K562 (cell line): ENCODE data around the gene MYO1E. TPM values are rescaled to one million over a fixed set of nuclear protein-coding genes. Genes with fewer than 3 reads are reported as not detected.

ENCODE experiments used
- ATAC-seq: fragments of 200-7000 bp; cut with Tn5 transposase; 3 replicates; pipeline ENCODE4 v1.9.1; 2020; ENCODE audit warnings: moderate library complexity
- BruUV-seq: library from RNA; stranded (reverse); fragments of 400-500 nt; replicated peaks from 2 replicates; lab custom pipeline; 2021; lab: Mats Ljungman, UMichigan
- CTCF ChIA-PET: fragments of 300-600 bp; formaldehyde crosslinking; extraction: SDS; loops from one replicate; lab custom pipeline; 2021; ENCODE audit warnings: low intra/inter-chr PET ratio; lab: Yijun Ruan, JAX
- POLR2A ChIA-PET: fragments of 300-600, 350-650 bp; sonication (Branson Sonifier 250); formaldehyde crosslinking; extraction: SDS; loops from one replicate; lab custom pipeline; 2021; ENCODE audit warnings: antibody characterized with exemption, inconsistent platforms; lab: Yijun Ruan, JAX
- DNase-seq, 4 experiments: peaks; one replicate each; pipeline versions ENCODE4 v3.0.0 to v3.0.0-alpha.2; 2011 to 2018; ENCODE audit warnings: low spot score in 3 of 4, mixed read lengths in 3 of 4; ENCODE audit errors: extremely low read depth in 1 of 4
- FAIRE-seq: peaks from 2 replicates; lab custom pipeline; 2011; peaks lifted over from hg19 to GRCh38; lab: Jason Lieb, UNC
- H2AFZ ChIP-seq: 2 replicates; pipeline ENCODE4 v1.6.0; 2011; ENCODE audit warnings: low read depth, low read length, control low read depth, inconsistent platforms
- H3K27ac ChIP-seq: fragments of 200-600 bp; 3 replicates; pipeline ENCODE4 v1.8.0; 2011; ENCODE audit warnings: low read depth, mild to moderate bottlenecking, control low read depth, inconsistent platforms, low read length, moderate library complexity, mixed read lengths; ENCODE audit errors: extremely low read depth
- H3K27me3 ChIP-seq, 2 experiments: fragments of 300-600 bp in 1 of 2; 2 replicates in 1 of 2; 3 replicates in 1 of 2; pipeline versions ENCODE4 v1.6.0 to v1.8.0; 2011; ENCODE audit warnings: inconsistent platforms in 2 of 2, low read length in 2 of 2, mild to moderate bottlenecking in 1 of 2, mixed read lengths in 1 of 2, moderate library complexity in 1 of 2; ENCODE audit not compliant: control insufficient read depth in 2 of 2, insufficient read depth in 2 of 2
- H3K36me3 ChIP-seq: fragments of 300-600 bp; 3 replicates; pipeline ENCODE4 v1.8.0; 2011; ENCODE audit warnings: mild to moderate bottlenecking, low read length, inconsistent platforms; ENCODE audit not compliant: control insufficient read depth, insufficient read depth
- H3K4me1 ChIP-seq, 2 experiments: fragments of 200-600 bp in 1 of 2; replicated peaks in 1 of 2; 2 replicates in 1 of 2; 3 replicates in 1 of 2; pipeline versions ENCODE4 v1.5.1 to v1.8.0; 2011; ENCODE audit warnings: inconsistent platforms in 2 of 2, low read length in 2 of 2, mild to moderate bottlenecking in 1 of 2, mixed read lengths in 1 of 2, moderate library complexity in 1 of 2; ENCODE audit not compliant: control insufficient read depth in 2 of 2, insufficient read depth in 2 of 2
- H3K4me2 ChIP-seq: 2 replicates; pipeline ENCODE4 v1.6.1; 2011; ENCODE audit warnings: low read length, control low read depth, inconsistent platforms, mixed read lengths; ENCODE audit not compliant: insufficient read depth
- H3K4me3 ChIP-seq: fragments of 200-600 bp; sonication (generic), shearing (Covaris generic); 2 replicates; pipeline ENCODE4 v1.5.1; 2016; ENCODE audit warnings: control low read depth, inconsistent platforms
- H3K79me2 ChIP-seq: fragments of 200-600 bp; 3 replicates; pipeline ENCODE4 v1.8.0; 2011; ENCODE audit warnings: low read length, inconsistent platforms; ENCODE audit not compliant: control insufficient read depth, insufficient read depth
- H3K9ac ChIP-seq, 2 experiments: 2 replicates each; pipeline versions ENCODE4 v1.6.0 to v1.6.1; 2011; ENCODE audit warnings: low read depth in 2 of 2, low read length in 2 of 2, control low read depth in 1 of 2, inconsistent platforms in 1 of 2, mild to moderate bottlenecking in 1 of 2, mixed read lengths in 1 of 2; ENCODE audit not compliant: insufficient read depth in 1 of 2
- H3K9me1 ChIP-seq: one replicate; pipeline ENCODE4 v1.6.0; 2011; ENCODE audit warnings: inconsistent platforms, mild to moderate bottlenecking, low read length, moderate library complexity; ENCODE audit not compliant: control insufficient read depth, insufficient read depth
- H3K9me3 ChIP-seq: replicated peaks from 2 replicates; pipeline ENCODE4 v1.5.1; 2011; ENCODE audit warnings: low read depth, low read length, inconsistent platforms; ENCODE audit not compliant: control insufficient read depth, insufficient read depth
- H4K20me1 ChIP-seq: replicated peaks from 2 replicates; pipeline ENCODE4 v1.6.1; 2011; ENCODE audit warnings: low read length, inconsistent platforms, mixed read lengths; ENCODE audit not compliant: control insufficient read depth, insufficient read depth
- CEBPB ChIP-seq: fragments of 450-650 bp; IDR thresholded peaks from 2 replicates; pipeline ENCODE4 v1.6.1; 2016; ENCODE audit warnings: missing genetic modification characterization, missing compliant biosample characterization
- ELF4 ChIP-seq: fragments of 450-650 bp; formaldehyde crosslinking; IDR thresholded peaks from 2 replicates; pipeline ENCODE4 v1.4.0; 2022; ENCODE audit warnings: missing genetic modification characterization
- ETV5 ChIP-seq: sonication (generic); formaldehyde crosslinking; IDR thresholded peaks from 2 replicates; pipeline ENCODE4 v1.4.0; 2020; ENCODE audit warnings: low read depth, mild to moderate bottlenecking, missing genetic modification reagents
- HNRNPH1 ChIP-seq: fragments of 200-400 bp; formaldehyde crosslinking; optimal IDR thresholded peaks from 2 replicates; pipeline ENCODE3; 2017; ENCODE audit warnings: low read depth, mild to moderate bottlenecking, low read length, moderate library complexity
- MTA3 ChIP-seq: fragments of 450-650 bp; formaldehyde crosslinking; IDR thresholded peaks from 2 replicates; pipeline ENCODE4 v1.6.1; 2017; ENCODE audit warnings: mild to moderate bottlenecking, borderline replicate concordance
- NR2C2 ChIP-seq, 2 experiments: fragments of 200-800 bp in 1 of 2; sonication (Bioruptor generic) in 1 of 2; sonication (generic) in 1 of 2; formaldehyde crosslinking in 1 of 2; IDR thresholded peaks; 2 replicates each; pipeline versions ENCODE4 v1.6.1 to v1.8.0; 2016 to 2022; ENCODE audit warnings: mild to moderate bottlenecking in 1 of 2, missing compliant biosample characterization in 1 of 2, missing genetic modification characterization in 1 of 2, missing genetic modification reagents in 1 of 2
- RAD21 ChIP-seq, 2 experiments: fragments of 250-450 bp in 1 of 2; fragments of 450-650 bp in 1 of 2; sonication (Bioruptor Pico) in 1 of 2; formaldehyde crosslinking in 1 of 2; IDR thresholded peaks in 1 of 2; conservative IDR thresholded peaks in 1 of 2; 2 replicates each; pipeline versions ENCODE4 v1.4.0 to v1.8.0; 2020 to 2022; ENCODE audit warnings: mild to moderate bottlenecking in 2 of 2, moderate library complexity in 1 of 2
- RFX1 ChIP-seq: fragments of 450-650 bp; IDR thresholded peaks from 2 replicates; pipeline ENCODE4 v1.6.1; 2016; ENCODE audit warnings: mild to moderate bottlenecking, moderate library complexity
- SIN3A ChIP-seq, 2 experiments: fragments of 150-350 bp in 1 of 2; IDR thresholded peaks; 2 replicates each; pipeline ENCODE4 v1.6.1; 2011 to 2016; ENCODE audit warnings: borderline replicate concordance in 2 of 2, low read depth in 2 of 2, low read length in 2 of 2, mild to moderate bottlenecking in 2 of 2, moderate library complexity in 2 of 2; ENCODE audit not compliant: control insufficient read depth in 1 of 2
- ZFP36 ChIP-seq: fragments of 150-350 bp; IDR thresholded peaks from 2 replicates; pipeline ENCODE4 v1.6.1; 2018; ENCODE audit warnings: low read length, low read depth; ENCODE audit not compliant: partially characterized antibody
- ZNF695 ChIP-seq: fragments of 450-650 bp; formaldehyde crosslinking; IDR thresholded peaks from 2 replicates; pipeline ENCODE4 v1.4.0; 2020; ENCODE audit warnings: mild to moderate bottlenecking, moderate library complexity
- ZNF699 ChIP-seq: fragments of 250-450 bp; sonication (Bioruptor Pico); IDR thresholded peaks from 2 replicates; pipeline ENCODE4 v1.8.0; 2021; ENCODE audit warnings: mild to moderate bottlenecking, moderate library complexity; ENCODE audit not compliant: insufficient replicate concordance
- WGBS: fragments of 100-300 bp; shearing (Covaris generic); methylation state at CpG from one replicate; pipeline ENCODE4 v1.1.6; 2016; ENCODE audit warnings: low coverage, mixed read lengths; ENCODE audit not compliant: insufficient coverage; ENCODE audit errors: missing lambda C conversion rate; 5-methylcytosine and 5-hydroxymethylcytosine counted together
- in situ Hi-C: fragments of 300-500 bp; cut with MboI; formaldehyde crosslinking; loops from 4 replicates; pipeline ENCODE4 v1.15.0; 2018; ENCODE audit warnings: inconsistent platforms, mixed read lengths
- intact Hi-C: fragments of 100-400 bp; cut with micrococcal nuclease; formaldehyde crosslinking; loops from 2 replicates; pipeline ENCODE4 v1.14.2; 2022
- polyA plus RNA-seq, 8 experiments: library from polyadenylated mRNA; depleted of rRNA in 4 of 8; stranded (reverse) in 5 of 8; unstranded in 3 of 8; fragments of >200 nt; fragmentation: Nextera tagmentation in 2 of 8; fragmentation: Illumina TruSeq in 1 of 8; extraction: Ambion mirVana in 2 of 8; extraction: Trizol in 1 of 8; gene quantifications; 2 replicates each; pipeline versions ENCODE4 v1.2.1 to v1.2.3, GENCODE V29; 2011 to 2014; ENCODE audit warnings: inconsistent platforms in 1 of 8, missing spikeins in 1 of 8
- total RNA-seq, 7 experiments: library from RNA; depleted of rRNA in 6 of 7; stranded (reverse); fragments of >200 nt in 6 of 7; fragmentation: Illumina TruSeq in 2 of 7; extraction: Trizol in 2 of 7; gene quantifications; 2 replicates each; pipeline versions ENCODE4 v1.2.1 to v1.2.3, GENCODE V29; 2011 to 2021; ENCODE audit warnings: low replicate concordance in 1 of 7
- TF ChIP-seq, protein P1 (sequence below): fragments of 250-450 bp; sonication (Bioruptor Pico); IDR thresholded peaks from 2 replicates; pipeline ENCODE4 v1.5.0; 2022; ENCODE audit warnings: mild to moderate bottlenecking

Gene MYO1E
- total and polyA plus RNA-seq, 9 of the 15 experiments (the other 6 are each of a cell fraction or from before 2014, with no cell fraction given), result under 0.01 to 0.44 (median 0.01) TPM; not detected in 6

GRCh38 chr15:59296181-59296617, 76.5 kb downstream of the MYO1E start:
- WGBS, result 0% methylated on average over 6 of the region's 6 CpGs
- TF ChIP-seq SIN3A (IDR thresholded peaks at IDR 0.05; ENCODE audit: borderline replicate concordance in 2 of 2, control insufficient read depth in 1 of 2, low read depth in 2 of 2, low read length in 2 of 2), result no peak
- no peak for TF ChIP-seq NR2C2 (CRISPR knock-in tag; IDR thresholded peaks at IDR 0.05)
- no peak for TF ChIP-seq NR2C2 (tag; IDR thresholded peaks at IDR 0.05)
- TF ChIP-seq, protein P1, sequence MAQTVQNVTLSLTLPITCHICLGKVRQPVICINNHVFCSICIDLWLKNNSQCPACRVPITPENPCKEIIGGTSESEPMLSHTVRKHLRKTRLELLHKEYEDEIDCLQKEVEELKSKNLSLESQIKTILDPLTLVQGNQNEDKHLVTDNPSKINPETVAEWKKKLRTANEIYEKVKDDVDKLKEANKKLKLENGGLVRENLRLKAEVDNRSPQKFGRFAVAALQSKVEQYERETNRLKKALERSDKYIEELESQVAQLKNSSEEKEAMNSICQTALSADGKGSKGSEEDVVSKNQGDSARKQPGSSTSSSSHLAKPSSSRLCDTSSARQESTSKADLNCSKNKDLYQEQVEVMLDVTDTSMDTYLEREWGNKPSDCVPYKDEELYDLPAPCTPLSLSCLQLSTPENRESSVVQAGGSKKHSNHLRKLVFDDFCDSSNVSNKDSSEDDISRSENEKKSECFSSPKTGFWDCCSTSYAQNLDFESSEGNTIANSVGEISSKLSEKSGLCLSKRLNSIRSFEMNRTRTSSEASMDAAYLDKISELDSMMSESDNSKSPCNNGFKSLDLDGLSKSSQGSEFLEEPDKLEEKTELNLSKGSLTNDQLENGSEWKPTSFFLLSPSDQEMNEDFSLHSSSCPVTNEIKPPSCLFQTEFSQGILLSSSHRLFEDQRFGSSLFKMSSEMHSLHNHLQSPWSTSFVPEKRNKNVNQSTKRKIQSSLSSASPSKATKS (CRISPR knock-in tag), result no peak
- TF ChIP-seq CEBPB (tag), result no peak
- TF ChIP-seq RAD21 (CRISPR knock-in tag; conservative IDR thresholded peaks at IDR 0.05 in 1 of 2, IDR thresholded peaks at IDR 0.05 in 1 of 2), result no peak
- TF ChIP-seq ZNF695 (CRISPR knock-in tag), result no peak
- TF ChIP-seq ETV5 (CRISPR knock-in tag), result no peak
- TF ChIP-seq MTA3, result no peak
- no peak for TF ChIP-seq ELF4 (CRISPR knock-in tag)
- no peak for TF ChIP-seq ZFP36
- no peak for TF ChIP-seq RFX1
- TF ChIP-seq HNRNPH1, result no peak
- no peak for TF ChIP-seq ZNF699
- Histone ChIP-seq H3K9me3 (no peaks in the 10 kb centered on the region), H2AFZ (no peak overlapping the region), H3K27me3 (peaks cover 27 to 34% of the 10 kb centered on the region in 2 experiments), H3K36me3 (no peaks in the 10 kb centered on the region), H3K79me2 (no peaks in the 10 kb centered on the region), H4K20me1 (no peaks in the 10 kb centered on the region), H3K4me3 (no peak overlapping the region), H3K9ac (no peak overlapping the region), H3K9me1 (no peaks in the 10 kb centered on the region), H3K27ac (no peak overlapping the region), H3K4me2 (no peak overlapping the region), H3K4me1 (no peaks in the 10 kb centered on the region; a peak in 1 of 5 replicates)
- in situ Hi-C loops, result no loop called here
- no TSS peak for BruUV-seq
- ChIA-PET CTCF (no interaction called here), POLR2A (interaction anchor here (0.7 to 1.2 kb wide), 2 partner anchors 12 to 48 kb away, joined by 3 to 4 read pairs; no protein-coding TSS in a partner anchor)
- DNase-seq (no peak), FAIRE-seq (no peak), ATAC-seq (no peak)
- intact Hi-C loops, result no loop called here
